HL-60 (cell line): ENCODE results near the gene DSN1.

ENCODE experiments used
- CTCF ChIP-seq: IDR thresholded peaks from one replicate; pipeline ENCODE4 v1.5.1; 2011; ENCODE audit warnings: low read length, control low read depth, inconsistent platforms; ENCODE audit not compliant: insufficient read depth
- POLR2AphosphoS5 ChIP-seq: IDR thresholded peaks from 2 replicates; pipeline ENCODE4 v1.6.1; 2012; ENCODE audit warnings: low read depth
- REST ChIP-seq: IDR thresholded peaks from 2 replicates; pipeline ENCODE4 v1.6.1; 2012; ENCODE audit warnings: low read depth; ENCODE audit not compliant: insufficient replicate concordance

DNA sequence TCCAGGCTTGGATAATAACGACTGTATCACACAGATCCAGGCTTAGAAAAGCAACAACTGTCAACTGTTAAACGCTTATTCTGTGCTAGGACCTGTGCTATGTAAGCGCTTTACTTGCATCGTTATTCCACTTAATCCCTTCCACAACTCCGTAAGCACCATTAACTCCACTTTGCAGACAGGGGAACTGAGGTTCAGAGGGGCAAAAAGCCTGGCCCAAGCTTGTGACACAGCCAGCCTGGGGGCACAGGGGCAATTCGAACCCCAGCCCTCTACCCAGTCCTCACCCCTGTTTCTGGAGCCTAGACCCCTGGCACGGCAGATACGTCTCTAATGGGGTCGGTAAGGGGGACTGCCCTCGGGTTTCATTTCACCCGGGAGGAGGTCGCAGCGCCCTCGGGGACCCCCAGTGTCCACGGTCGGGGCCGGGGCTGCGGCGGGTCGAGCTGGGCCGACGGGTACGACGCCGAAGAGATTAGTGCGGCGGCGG lies 411 bp downstream of the DSN1 start:
- no peak for TF ChIP-seq CTCF
- TF ChIP-seq POLR2AphosphoS5 = no peak
- no peak for TF ChIP-seq REST
